ENCODE data around the gene ITPRIP. TPM values are rescaled to one million over a fixed set of nuclear protein-coding genes. Genes with fewer than 3 reads are reported as not detected.
A peak's percentile ranks its signal among the peaks of the same experiment; 100 is the strongest.

Gene ITPRIP
- total RNA-seq, 1 donor from 2014 or later = 13.8 TPM

- H3K4me3 ChIP-seq (ENCODE audit: low read depth, low read length) = no peak overlapping the region
- no peak for TF ChIP-seq CTCF (conservative IDR thresholded peaks at IDR 0.05; ENCODE audit: low read depth, low read length)
- DNase-seq (ENCODE audit: low read depth) = no peak
These were observed 41.4 kb downstream of the ITPRIP start for GRCh38 chr10:104296687-104297436.

- no peak for TF ChIP-seq CTCF (conservative IDR thresholded peaks at IDR 0.05; ENCODE audit: low read depth, low read length)
- DNase-seq (ENCODE audit: low read depth) = no peak
- no peak overlapping the region for H3K4me3 ChIP-seq (ENCODE audit: low read depth, low read length)
These were observed 44.4 kb downstream of the ITPRIP start for GRCh38 chr10:104293781-104294321.

GRCh38 chr10:104293011-104293410, 45.3 kb downstream of the ITPRIP start:
- H3K4me3 ChIP-seq (ENCODE audit: low read depth, low read length) = no peak overlapping the region
- DNase-seq (ENCODE audit: low read depth) = no peak
- no peak for TF ChIP-seq CTCF (conservative IDR thresholded peaks at IDR 0.05; ENCODE audit: low read depth, low read length)

GRCh38 chr10:104291439-104291951, 46.8 kb downstream of the ITPRIP start:
- peak; percentile 100 for TF ChIP-seq CTCF (conservative IDR thresholded peaks at IDR 0.05; ENCODE audit: low read depth, low read length)
- H3K4me3 ChIP-seq (ENCODE audit: low read depth, low read length) = no peak overlapping the region
- no peak for DNase-seq (ENCODE audit: low read depth)

GRCh38 chr10:104288355-104288754, 49.9 kb downstream of the ITPRIP start:
- DNase-seq (ENCODE audit: low read depth) = no peak
- H3K4me3 ChIP-seq (ENCODE audit: low read depth, low read length) = no peak overlapping the region
- no peak for TF ChIP-seq CTCF (conservative IDR thresholded peaks at IDR 0.05; ENCODE audit: low read depth, low read length)

GRCh38 chr10:104286939-104287338, 51.3 kb downstream of the ITPRIP start:
- no peak for TF ChIP-seq CTCF (conservative IDR thresholded peaks at IDR 0.05; ENCODE audit: low read depth, low read length)
- DNase-seq (ENCODE audit: low read depth) = no peak
- no peak overlapping the region for H3K4me3 ChIP-seq (ENCODE audit: low read depth, low read length)

All from epithelial cell of proximal tubule (primary cell).